Calu3 (cell line): ENCODE data around the gene VTCN1. TPM values are rescaled to one million over a fixed set of nuclear protein-coding genes. Genes with fewer than 3 reads are reported as not detected.

ENCODE experiments used
- BruUV-seq: library from RNA; stranded (reverse); fragments of 400-500 nt; replicated peaks from 2 replicates; lab custom pipeline; 2021; lab: Mats Ljungman, UMichigan
- CTCF ChIA-PET: fragments of 300-600 bp; sonication (Branson Sonifier 250); formaldehyde crosslinking; loops from one replicate; lab custom pipeline; 2022; ENCODE audit warnings: antibody characterized with exemption; lab: Charles Lee
- DNase-seq: peaks from one replicate; pipeline ENCODE4 v3.0.0; 2022
- H3K27ac Mint-ChIP-seq: one replicate; pipeline ENCODE4 v1.8.0; 2022; ENCODE audit warnings: mixed read lengths; ENCODE audit not compliant: unreplicated experiment
- H3K27me3 Mint-ChIP-seq: one replicate; pipeline ENCODE4 v1.8.0; 2022; ENCODE audit warnings: mixed read lengths; ENCODE audit not compliant: unreplicated experiment
- H3K36me3 Mint-ChIP-seq: one replicate; pipeline ENCODE4 v1.8.0; 2022; ENCODE audit warnings: mild to moderate bottlenecking, moderate library complexity, mixed read lengths; ENCODE audit not compliant: insufficient read depth, unreplicated experiment
- H3K4me1 Mint-ChIP-seq: one replicate; pipeline ENCODE4 v1.8.0; 2022; ENCODE audit warnings: mild to moderate bottlenecking, low read depth, mixed read lengths; ENCODE audit not compliant: unreplicated experiment
- H3K4me3 Mint-ChIP-seq: one replicate; pipeline ENCODE4 v1.8.0; 2022; ENCODE audit warnings: mild to moderate bottlenecking, low read depth, moderate library complexity, mixed read lengths; ENCODE audit not compliant: unreplicated experiment
- H3K9me3 Mint-ChIP-seq: one replicate; pipeline ENCODE4 v1.8.0; 2022; ENCODE audit warnings: low read depth, mixed read lengths; ENCODE audit not compliant: unreplicated experiment
- CTCF ChIP-seq: fragments of 200-600 bp; IDR thresholded peaks from one replicate; pipeline ENCODE4 v1.8.0; 2022; ENCODE audit warnings: antibody characterized with exemption; ENCODE audit not compliant: unreplicated experiment
- intact Hi-C: fragments of 100-400 bp; cut with micrococcal nuclease; formaldehyde crosslinking; loops from one replicate; pipeline ENCODE4 v1.10.0; 2022; ENCODE audit not compliant: unreplicated experiment
- total RNA-seq: library from RNA; stranded (reverse); gene quantifications from 2 replicates; pipeline ENCODE4 v1.2.3, GENCODE V29; 2022

VTCN1 gene
- total RNA-seq, 1 experiment from 2014 or later = 39.1 TPM

DNA sequence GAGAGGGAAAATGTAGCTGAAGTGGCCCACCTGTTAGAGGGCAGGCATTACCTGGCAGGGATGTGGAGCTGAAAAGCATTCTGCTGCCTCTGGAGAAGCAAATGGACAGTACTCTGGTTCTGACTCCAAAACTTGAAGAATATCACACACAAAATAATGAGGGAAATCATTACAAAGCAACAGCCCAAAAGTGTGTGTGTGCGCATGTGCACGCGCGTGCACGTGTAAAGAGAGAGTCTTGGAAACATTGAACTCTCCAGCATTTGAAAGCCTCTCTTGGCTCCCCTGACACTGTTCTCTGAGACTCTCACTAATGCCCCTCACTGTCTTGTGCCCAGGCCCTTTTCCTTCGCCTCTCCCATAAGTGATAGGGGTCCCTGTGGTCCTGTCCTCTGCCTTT lies 2.3 kb upstream of the VTCN1 start:
- H3K27me3 Mint-ChIP-seq = no peaks in the 10 kb centered on the region
- DNase-seq = no peak
- H3K9me3 Mint-ChIP-seq = no peaks in the 10 kb centered on the region
- no peak overlapping the region for H3K4me3 Mint-ChIP-seq
- BruUV-seq = no TSS peak
- no peak overlapping the region for H3K27ac Mint-ChIP-seq
- H3K4me1 Mint-ChIP-seq = peaks cover 41% of the 10 kb centered on the region
- intact Hi-C loops = loop anchor here (5.0 kb wide), 1 partner anchor 69 kb away; no protein-coding TSS in a partner anchor
- H3K36me3 Mint-ChIP-seq = peaks cover 24% of the 10 kb centered on the region
- no peak for TF ChIP-seq CTCF
- CTCF ChIA-PET = interaction anchor here (0.7 kb wide), 1 partner anchor 85 kb away, joined by 3 read pairs; no protein-coding TSS in a partner anchor

- H3K9me3 Mint-ChIP-seq = no peaks in the 10 kb centered on the region
- intact Hi-C loops = loop anchor here (5.0 kb wide), 1 partner anchor 72 kb away; no protein-coding TSS in a partner anchor
- H3K4me3 Mint-ChIP-seq = peak overlapping the region; percentile 68
Observed at GRCh38 chr1:117210386-117210785, 341 bp downstream of the VTCN1 start.

GRCh38 chr1:117209094-117209493 lies 1.6 kb downstream of the VTCN1 start:
- H3K4me3 Mint-ChIP-seq = peak overlapping the region; percentile 68
- no TSS peak for BruUV-seq
- no peaks in the 10 kb centered on the region for H3K27me3 Mint-ChIP-seq
- peak overlapping the region; percentile 72 for H3K27ac Mint-ChIP-seq
- CTCF ChIA-PET = interaction anchor here (2.6 kb wide), 1 partner anchor 80 kb away, joined by 11 read pairs; no protein-coding TSS in a partner anchor
- H3K36me3 Mint-ChIP-seq = peaks cover 25% of the 10 kb centered on the region
- H3K4me1 Mint-ChIP-seq = peaks cover 49% of the 10 kb centered on the region
- no peak for TF ChIP-seq CTCF
- no peaks in the 10 kb centered on the region for H3K9me3 Mint-ChIP-seq
- intact Hi-C loops = loop anchor here (10.0 kb wide), 2 partner anchors 56 to 64 kb away; no protein-coding TSS in a partner anchor
- peak; percentile 33 for DNase-seq

More at GRCh38 chr1:117210386-117210785, 341 bp downstream of the VTCN1 start:
- BruUV-seq = TSS peak; percentile 74
- CTCF ChIA-PET = interaction anchor here (0.7 to 2.6 kb wide), 4 partner anchors 63 to 88 kb away, joined by 4 to 13 read pairs (median 8); no protein-coding TSS in a partner anchor
- Mint-ChIP-seq H3K27me3 (no peaks in the 10 kb centered on the region), H3K27ac (peak overlapping the region; percentile 72), H3K36me3 (peaks cover 25% of the 10 kb centered on the region), H3K4me1 (peaks cover 49% of the 10 kb centered on the region)
- DNase-seq = no peak
- TF ChIP-seq CTCF = no peak

- no peaks in the 10 kb centered on the region for H3K9me3 Mint-ChIP-seq
- CTCF ChIA-PET = no interaction called here
- H3K4me3 Mint-ChIP-seq = peak overlapping the region; percentile 68
- no TSS peak for BruUV-seq
- intact Hi-C loops = loop anchor here (10.0 kb wide), 2 partner anchors 56 to 64 kb away; no protein-coding TSS in a partner anchor
- TF ChIP-seq CTCF = no peak
- no peak for DNase-seq
- no peaks in the 10 kb centered on the region for H3K27me3 Mint-ChIP-seq
- H3K27ac Mint-ChIP-seq = no peak overlapping the region
- H3K36me3 Mint-ChIP-seq = peaks cover 25% of the 10 kb centered on the region
- H3K4me1 Mint-ChIP-seq = peaks cover 49% of the 10 kb centered on the region
Observed at GRCh38 chr1:117208580-117208979, 2.1 kb downstream of the VTCN1 start.
